ENCODE measurements around the gene TMPRSS13.

GRCh38 chr11:117932426-117932825 is 3.2 kb upstream of the TMPRSS13 start:
- TF ChIP-seq GATA2 (IDR thresholded peaks at IDR 0.05; ENCODE audit: low read depth, low read length) (no peak), GATA3 (IDR thresholded peaks at IDR 0.05; ENCODE audit: low read depth, low read length) (no peak)
